ENCODE measurements around the gene TUNAR. TPM values are rescaled to one million over a fixed set of nuclear protein-coding genes. Genes with fewer than 3 reads are reported as not detected.
A peak's percentile ranks its signal among the peaks of the same experiment; 100 is the strongest.

TUNAR gene
- total RNA-seq, result not detected

- peaks cover 0 to 17% of the 10 kb centered on the region in 2 donors for H3K27me3 ChIP-seq
- TF ChIP-seq, protein P1, sequence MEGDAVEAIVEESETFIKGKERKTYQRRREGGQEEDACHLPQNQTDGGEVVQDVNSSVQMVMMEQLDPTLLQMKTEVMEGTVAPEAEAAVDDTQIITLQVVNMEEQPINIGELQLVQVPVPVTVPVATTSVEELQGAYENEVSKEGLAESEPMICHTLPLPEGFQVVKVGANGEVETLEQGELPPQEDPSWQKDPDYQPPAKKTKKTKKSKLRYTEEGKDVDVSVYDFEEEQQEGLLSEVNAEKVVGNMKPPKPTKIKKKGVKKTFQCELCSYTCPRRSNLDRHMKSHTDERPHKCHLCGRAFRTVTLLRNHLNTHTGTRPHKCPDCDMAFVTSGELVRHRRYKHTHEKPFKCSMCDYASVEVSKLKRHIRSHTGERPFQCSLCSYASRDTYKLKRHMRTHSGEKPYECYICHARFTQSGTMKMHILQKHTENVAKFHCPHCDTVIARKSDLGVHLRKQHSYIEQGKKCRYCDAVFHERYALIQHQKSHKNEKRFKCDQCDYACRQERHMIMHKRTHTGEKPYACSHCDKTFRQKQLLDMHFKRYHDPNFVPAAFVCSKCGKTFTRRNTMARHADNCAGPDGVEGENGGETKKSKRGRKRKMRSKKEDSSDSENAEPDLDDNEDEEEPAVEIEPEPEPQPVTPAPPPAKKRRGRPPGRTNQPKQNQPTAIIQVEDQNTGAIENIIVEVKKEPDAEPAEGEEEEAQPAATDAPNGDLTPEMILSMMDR (IDR thresholded peaks at IDR 0.05), result peak in 1 of 2 donors; percentile 34
- H3K9me3 ChIP-seq, result no peaks in the 10 kb centered on the region
- H3K27ac ChIP-seq, result no peak within 1 kb of the TSS
- DNase-seq (ENCODE audit: low spot score), result no peak
- H3K36me3 ChIP-seq, result no peaks in the 10 kb centered on the region
- peaks cover 0 to 15% of the 10 kb centered on the region in 2 donors for H3K4me1 ChIP-seq
- H3K4me3 ChIP-seq, result peak within 1 kb of the TSS in 1 of 2 donors; percentile 36
Observed at GRCh38 chr14:95876761-95877538, at the start of gene TUNAR. TSS of gene TUNAR (plus strand) at chr14:95876832.

DNA sequence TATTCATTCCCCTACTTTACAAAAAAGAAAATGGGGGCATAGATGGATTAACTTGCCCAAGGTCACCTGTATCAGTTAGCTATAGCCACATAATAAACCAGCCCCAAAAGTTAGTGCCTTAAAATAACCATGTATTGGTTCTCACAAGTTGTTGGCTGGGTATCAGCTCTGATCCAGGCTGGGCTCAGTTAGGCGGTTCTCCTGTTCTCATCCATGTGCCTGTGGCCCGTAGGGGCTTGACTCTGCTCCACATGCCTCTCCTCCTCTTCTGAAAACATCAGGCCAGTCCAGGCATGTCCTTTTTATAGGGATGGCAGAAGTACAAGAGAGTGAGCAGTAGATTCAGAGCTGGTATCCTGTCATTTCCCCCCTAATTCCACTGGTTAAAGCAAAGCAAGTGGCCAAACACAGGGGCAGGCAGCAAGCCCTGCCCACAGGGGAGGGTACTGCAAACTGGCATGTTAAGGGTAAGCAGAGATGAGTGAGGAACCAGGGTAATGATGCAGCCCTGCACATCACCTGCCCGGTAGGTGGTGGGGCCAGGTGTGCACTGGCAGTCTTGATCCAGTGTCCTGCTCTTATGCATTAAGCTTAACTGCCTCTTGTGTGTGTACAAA is 47.9 kb upstream of the TUNAR start:
- no peak overlapping the region for H3K27ac ChIP-seq
- DNase-seq (ENCODE audit: low spot score), result peak; percentile 9
- H3K36me3 ChIP-seq, result no peaks in the 10 kb centered on the region
- TF ChIP-seq, protein P1 (IDR thresholded peaks at IDR 0.05), result no peak
- H3K4me3 ChIP-seq, result no peak overlapping the region
- no peaks in the 10 kb centered on the region for H3K27me3 ChIP-seq
- no peaks in the 10 kb centered on the region for H3K9me3 ChIP-seq
- no peaks in the 10 kb centered on the region for H3K4me1 ChIP-seq

DNA sequence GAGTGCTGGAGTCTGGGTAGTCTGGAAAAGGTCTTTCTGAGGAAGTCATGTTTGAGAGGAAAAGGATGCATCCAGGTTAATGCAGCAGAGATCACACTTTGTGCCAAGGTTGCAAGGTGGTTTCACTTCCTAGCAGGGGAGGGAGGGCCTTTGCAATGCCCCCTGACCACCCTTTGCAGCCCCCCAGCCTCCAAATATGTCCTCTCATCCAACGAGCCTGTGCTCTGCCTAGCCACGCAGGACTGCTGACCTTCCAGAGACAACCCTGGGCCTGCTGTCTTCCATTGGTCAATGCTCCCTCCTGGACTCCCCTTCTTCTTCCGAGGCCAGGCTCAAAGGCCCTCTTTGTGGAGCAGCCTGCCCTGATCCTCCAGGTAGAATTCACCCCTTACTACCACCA is 47.3 kb upstream of the TUNAR start:
- H3K9me3 ChIP-seq, result no peaks in the 10 kb centered on the region
- no peaks in the 10 kb centered on the region for H3K27me3 ChIP-seq
- no peaks in the 10 kb centered on the region for H3K4me1 ChIP-seq
- TF ChIP-seq, protein P1 (IDR thresholded peaks at IDR 0.05), result no peak
- no peak overlapping the region for H3K27ac ChIP-seq
- no peak for DNase-seq (ENCODE audit: low spot score)
- no peak overlapping the region for H3K4me3 ChIP-seq
- no peaks in the 10 kb centered on the region for H3K36me3 ChIP-seq

DNA sequence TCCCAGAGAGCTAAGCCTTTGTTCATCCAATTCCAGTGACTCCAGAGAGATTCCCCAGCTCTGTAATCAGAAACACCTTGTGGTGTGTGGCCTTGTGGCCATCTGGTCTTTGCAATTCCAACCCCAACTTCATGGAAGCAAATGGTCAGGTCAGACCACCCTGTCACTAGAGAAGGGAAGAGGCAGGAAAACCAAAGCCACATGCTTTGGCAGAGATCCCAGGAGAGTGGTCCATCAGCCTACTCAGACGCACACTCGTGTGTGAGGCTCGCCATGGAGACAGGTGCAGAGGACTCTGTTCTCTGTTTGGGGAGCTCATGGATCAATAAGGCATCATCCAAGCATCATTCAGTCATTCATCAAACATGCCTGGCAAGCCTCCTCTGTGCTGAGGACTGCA is 46.2 kb upstream of the TUNAR start:
- Histone ChIP-seq H3K27me3 (no peaks in the 10 kb centered on the region), H3K27ac (no peak overlapping the region), H3K36me3 (no peaks in the 10 kb centered on the region), H3K4me1 (no peaks in the 10 kb centered on the region), H3K4me3 (no peak overlapping the region), H3K9me3 (no peaks in the 10 kb centered on the region)
- DNase-seq (ENCODE audit: low spot score), result no peak
- TF ChIP-seq, protein P1 (IDR thresholded peaks at IDR 0.05), result no peak

DNA sequence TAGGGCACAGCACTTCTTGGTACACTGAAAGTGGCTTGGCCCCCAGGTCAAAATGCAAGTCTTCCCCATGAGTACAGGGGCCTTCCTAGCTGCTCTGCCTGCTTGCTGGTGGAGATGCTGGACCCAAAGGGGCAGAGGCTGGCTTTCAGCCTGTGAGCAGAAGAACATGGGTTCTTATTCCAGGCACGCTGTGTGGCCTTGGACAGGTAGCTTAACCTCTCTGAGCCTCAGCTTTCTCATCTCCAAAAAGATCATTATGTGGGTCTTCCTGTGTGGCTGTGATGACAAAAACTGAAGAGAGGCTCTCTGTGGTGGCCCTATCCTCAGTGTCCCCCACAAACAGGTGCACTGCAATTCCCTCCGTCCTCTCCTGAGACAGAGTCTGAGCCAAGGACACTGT is 45.6 kb upstream of the TUNAR start:
- TF ChIP-seq, protein P1 (IDR thresholded peaks at IDR 0.05), result no peak
- no peak for DNase-seq (ENCODE audit: low spot score)
- H3K4me3 ChIP-seq, result no peak overlapping the region
- H3K4me1 ChIP-seq, result no peaks in the 10 kb centered on the region
- no peaks in the 10 kb centered on the region for H3K27me3 ChIP-seq
- H3K9me3 ChIP-seq, result no peaks in the 10 kb centered on the region
- no peaks in the 10 kb centered on the region for H3K36me3 ChIP-seq
- no peak overlapping the region for H3K27ac ChIP-seq

Data from right atrium auricular region (tissue), 2 donors.